GM15510 (cell line): ENCODE results near the gene PIGV.

Source experiments
- POLR2A ChIP-seq: IDR thresholded peaks from 3 replicates; pipeline ENCODE4 v1.6.1; 2011; ENCODE audit warnings: borderline replicate concordance; ENCODE audit not compliant: insufficient read length; ENCODE audit errors: extremely low read depth

The PIGV gene

GRCh38 chr1:26831059-26831458, 43.3 kb downstream of the PIGV start:
- TF ChIP-seq POLR2A = no peak

- TF ChIP-seq POLR2A = no peak
Measured at GRCh38 chr1:26831546-26832248, 43.9 kb downstream of the PIGV start.

GRCh38 chr1:26832249-26832960, 44.7 kb downstream of the PIGV start:
- no peak for TF ChIP-seq POLR2A

GRCh38 chr1:26833432-26834405, 46.0 kb downstream of the PIGV start:
- TF ChIP-seq POLR2A = peak; percentile 65

GRCh38 chr1:26838474-26839338, 51.0 kb downstream of the PIGV start:
- TF ChIP-seq POLR2A = no peak

- TF ChIP-seq POLR2A = no peak
Measured at GRCh38 chr1:26839339-26839722, 51.6 kb downstream of the PIGV start.

- no peak for TF ChIP-seq POLR2A
Measured at GRCh38 chr1:26839779-26840178, 52.0 kb downstream of the PIGV start.

- TF ChIP-seq POLR2A = no peak
Measured at GRCh38 chr1:26844424-26845196, 56.9 kb downstream of the PIGV start.
